GM19463 (cell line): Measurements from ENCODE around the gene ACACB.

Experiments used
- ATAC-seq: cut with Tn5 transposase; IDR thresholded peaks from one replicate; pipeline ENCODE4 v1.9.1; 2021; ENCODE audit warnings: mild to moderate bottlenecking, moderate library complexity; ENCODE audit not compliant: unreplicated experiment

ACACB gene

DNA sequence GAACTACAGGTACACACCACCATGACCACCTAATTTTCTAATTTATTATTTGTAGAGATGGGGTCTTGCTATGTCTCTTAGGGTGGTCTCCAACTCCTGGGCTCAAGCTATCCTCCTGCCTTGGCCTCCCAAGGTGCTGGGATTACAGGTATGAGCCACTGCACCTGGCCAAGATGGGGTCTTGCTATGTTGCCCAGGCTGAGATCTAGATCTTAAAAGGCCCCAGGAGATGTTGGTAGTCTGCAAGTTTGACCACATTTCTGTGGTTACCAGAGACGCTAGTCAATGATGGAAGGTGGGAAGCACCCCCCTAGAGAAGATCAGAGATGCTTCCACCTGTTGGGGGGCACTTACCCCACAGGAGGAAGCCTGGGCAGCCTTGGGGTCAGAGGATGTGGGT is 158.0 kb downstream of the ACACB start:
- no peak for ATAC-seq

DNA sequence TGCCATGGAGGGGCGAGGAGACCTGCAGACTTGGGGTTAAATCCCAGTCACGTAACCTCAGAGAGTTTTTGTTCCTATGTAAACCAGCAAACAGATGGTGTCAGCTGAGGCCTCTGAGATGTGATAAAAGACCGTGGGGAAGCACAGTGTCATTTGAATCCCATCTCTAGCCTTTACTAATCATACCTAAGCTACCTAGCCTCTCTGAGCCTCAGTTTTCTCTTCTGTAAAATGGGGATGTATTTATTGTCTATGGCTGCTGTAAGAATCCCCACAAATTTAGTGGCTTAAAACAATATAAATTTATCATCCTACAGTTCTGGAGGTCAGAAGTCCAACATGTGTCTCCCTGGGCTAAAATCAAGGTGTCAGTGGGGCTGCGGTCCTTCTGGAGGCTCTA is 158.8 kb downstream of the ACACB start:
- ATAC-seq, result no peak

DNA sequence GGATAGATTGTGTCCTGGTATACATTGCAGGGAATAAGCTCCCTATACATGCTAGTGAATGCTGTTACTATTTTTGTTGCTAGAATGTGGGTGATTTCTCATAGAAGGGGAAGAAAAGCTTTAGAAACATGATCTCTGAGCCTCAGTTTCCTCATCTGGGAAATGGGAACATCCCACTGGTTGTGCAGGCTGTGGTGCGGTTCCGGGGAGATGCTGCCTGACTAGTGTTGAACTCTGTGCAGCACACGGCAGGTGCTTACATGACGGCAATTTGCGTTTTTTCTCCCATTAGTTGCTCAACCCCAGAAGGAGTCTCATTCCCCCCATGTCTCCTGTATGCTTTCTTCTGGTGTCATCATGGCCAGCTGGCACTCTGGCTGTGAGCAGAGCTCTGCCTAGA is 159.8 kb downstream of the ACACB start:
- no peak for ATAC-seq

DNA sequence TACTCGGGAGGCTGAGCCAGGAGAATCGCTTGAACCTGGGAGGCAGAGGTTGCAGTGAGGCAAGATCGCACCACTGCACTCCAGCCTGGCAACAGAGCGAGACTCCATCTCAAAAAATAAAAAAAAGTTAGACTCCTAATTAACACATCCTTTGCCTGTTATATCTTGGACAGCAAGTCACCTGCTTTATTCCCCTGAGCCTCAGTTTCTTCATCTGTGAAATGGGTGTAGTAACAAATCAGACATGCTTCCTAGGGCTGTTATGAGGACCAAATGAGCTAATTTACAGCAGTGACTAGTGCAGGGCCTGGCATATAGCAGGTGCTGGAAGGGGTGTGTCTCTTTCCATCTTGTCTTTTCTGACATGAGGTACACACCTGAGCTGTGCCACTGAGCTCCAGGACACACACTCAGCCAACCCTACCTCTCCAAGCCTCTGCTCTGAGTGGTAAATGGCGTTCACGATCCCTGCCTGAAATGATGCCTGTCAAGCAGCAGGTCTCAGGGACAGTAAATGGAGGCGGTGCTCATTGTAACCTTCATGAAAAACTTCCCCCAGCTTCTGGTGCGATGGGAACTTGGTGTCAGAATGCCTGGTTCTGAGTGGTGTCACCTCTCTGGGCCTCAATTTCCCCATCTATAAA is 161.0 kb downstream of the ACACB start:
- ATAC-seq, result no peak

DNA sequence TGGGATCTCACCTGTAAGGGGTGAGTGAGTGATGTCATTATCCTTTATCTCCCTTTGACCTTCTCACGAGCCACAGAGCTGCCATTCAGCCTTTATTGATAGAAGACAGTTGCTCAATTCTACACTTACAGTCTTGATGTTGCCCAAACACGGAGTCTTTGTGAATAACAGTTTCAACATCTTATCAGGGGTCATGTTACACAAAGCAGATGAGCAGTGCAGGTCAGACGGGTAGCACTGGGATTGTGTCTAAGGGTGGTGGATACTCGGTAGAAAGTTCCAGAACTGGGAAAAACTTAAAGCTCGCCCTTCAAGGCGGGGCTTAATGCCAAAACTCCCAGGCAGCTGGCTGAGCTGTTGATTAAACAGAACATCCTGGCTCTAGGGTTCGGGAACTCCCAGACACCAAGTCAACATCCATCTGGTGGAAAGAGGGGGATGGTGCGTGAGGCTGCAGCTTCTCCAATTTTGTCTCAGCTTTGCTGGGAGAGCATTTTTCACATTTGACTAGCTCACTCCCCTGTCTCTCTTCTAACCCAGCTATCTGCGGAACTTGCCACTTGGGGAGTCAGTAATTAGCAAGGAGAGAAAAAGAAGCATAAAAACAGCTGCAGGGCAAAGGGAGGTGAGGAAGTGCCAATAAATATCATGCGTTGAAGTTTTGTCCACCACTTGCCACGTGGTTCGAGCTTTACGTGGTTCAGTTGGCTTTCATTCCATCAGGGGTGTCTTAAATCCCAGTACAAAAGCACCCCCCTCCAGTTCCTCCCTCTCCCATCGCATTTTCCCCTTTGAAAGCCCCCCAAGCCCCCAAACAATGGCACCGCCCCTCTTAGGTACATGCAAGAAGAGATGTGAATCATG is 161.7 kb downstream of the ACACB start:
- ATAC-seq, result no peak

DNA sequence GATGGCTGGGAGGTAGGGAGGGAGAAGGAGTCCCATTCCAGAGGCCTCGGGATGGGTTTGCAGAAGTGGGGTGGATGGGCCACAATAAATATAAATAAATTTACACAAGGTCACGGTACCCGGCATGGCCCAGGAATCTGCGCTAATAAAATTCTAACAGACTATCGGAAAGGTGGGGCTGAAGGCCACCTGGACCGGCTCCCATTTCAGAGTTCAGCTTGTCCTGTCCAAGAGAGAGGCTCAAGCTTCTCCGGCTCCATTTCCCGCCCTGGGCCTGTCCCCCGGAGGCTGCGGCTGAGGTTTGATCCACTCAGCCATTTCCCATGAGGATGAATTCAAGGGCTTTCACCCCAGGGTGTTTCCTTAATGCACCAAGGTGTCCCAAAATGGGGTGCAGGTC is 162.5 kb downstream of the ACACB start:
- no peak for ATAC-seq

DNA sequence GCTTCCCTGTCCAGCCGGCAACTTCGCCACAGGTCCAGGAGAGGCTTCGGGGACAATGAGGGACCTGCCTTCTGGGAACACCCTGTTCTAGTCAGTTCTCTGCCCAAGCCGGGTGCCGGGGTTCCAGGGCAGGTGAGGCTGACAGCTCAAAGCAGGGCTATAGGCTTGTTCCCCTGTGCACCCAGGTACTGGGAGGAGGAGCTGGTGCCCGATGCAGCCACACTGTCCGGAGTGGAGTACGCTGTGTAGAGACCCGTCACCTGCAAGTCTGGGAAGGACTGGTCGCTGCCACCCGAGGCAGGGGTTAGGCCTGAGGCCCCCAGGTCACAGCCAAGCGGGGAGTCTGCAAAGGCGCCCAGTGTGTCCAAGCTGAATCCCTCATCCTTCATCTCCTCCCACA is 163.1 kb downstream of the ACACB start:
- ATAC-seq, result no peak

DNA sequence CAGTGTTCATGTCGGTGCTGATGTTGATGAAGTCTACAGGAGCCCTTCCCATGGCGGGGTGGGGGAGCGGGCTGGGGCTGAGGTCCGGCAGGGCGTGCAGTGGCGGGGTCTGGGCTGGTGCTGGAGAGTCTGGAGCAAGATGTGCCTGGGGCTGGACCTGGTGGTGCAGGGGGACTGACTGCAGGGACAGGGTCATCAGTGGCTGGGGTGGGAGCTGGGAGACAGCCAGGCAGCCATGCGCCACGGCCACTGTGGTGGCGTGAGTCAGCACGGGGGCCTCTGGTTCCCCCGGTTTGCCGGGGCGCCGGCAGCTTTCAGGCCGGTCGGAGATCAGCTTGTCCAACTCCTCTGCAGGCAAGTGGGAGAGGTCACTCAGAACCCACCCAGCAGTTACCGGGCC is 165.1 kb downstream of the ACACB start:
- no peak for ATAC-seq

DNA sequence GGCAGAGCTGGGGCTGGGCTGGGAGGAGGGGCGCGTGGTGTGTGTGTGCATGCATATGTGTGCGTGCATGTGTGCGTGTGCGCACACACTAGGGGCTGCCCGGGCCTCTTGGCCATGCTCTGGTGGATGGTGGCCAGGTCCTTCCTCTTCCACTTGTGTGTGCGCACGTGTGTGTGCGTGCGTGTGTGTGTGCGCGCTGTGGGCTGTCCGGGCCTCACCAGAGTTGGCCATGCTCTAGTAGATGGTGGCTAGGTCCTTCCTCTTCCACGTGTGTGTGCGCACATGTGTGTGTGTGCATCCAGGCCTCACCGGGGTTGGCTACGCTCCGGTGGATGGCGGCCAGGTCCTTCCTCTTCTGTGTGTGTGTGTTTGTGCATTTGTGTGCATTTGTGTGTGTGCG is 168.0 kb downstream of the ACACB start:
- no peak for ATAC-seq

DNA sequence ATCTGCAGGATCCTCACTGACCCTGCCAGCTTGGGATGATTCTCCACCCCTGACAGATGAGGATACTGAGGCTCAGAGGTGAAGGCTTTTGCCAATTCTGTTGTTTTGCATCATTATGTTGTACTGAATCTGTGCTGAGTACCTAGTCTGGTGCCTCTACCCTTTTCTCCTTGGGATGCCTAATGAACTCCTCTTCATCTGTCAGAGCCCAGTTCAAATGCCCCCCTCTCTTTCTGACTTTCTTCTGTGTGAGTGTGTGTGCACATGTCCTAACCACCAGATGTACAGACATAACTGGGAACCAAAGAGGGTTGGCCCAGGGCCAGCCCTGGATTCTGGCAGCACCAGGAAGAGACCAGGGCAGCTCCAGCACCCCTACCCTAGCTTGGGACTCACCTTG is 169.9 kb downstream of the ACACB start:
- ATAC-seq, result no peak

DNA sequence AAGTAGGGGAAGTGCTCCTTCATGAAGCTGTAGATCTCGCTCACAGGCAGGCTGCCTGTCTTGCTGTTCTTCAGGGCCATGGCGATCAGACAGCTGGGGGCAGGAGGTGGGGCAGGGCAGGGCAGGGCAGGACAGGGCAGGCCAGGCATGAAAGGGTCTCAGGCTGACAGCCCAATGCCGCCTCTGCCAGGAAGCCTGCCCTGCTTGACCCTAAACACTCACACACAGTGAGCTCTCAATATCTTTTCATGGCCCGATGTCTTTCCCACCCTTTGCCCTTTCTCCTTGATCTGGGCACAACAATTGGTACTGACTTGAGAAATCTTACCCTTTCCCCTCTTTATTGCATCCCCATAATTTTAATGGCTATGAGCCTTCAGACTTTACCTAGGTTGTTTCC is 170.3 kb downstream of the ACACB start:
- no peak for ATAC-seq

DNA sequence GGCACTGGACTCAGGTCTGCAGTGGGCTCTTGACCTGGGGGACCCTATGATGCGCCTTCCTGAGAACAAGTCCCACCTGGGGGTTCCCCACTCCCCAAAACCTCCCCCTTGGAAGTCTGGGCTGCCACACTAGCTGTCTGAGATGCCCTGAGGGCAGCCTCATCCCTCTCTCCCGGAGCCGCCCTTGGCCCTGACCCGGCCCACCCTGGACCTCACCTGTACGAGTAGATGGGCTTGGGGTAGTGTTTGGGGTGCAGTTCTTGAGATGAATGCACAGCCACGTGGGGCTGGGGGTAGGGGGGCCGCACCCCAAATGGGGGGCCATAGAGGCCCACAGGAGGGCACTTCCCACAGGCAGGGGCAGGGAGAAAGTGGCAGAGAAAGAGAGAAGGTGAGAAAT is 170.8 kb downstream of the ACACB start:
- ATAC-seq, result no peak

DNA sequence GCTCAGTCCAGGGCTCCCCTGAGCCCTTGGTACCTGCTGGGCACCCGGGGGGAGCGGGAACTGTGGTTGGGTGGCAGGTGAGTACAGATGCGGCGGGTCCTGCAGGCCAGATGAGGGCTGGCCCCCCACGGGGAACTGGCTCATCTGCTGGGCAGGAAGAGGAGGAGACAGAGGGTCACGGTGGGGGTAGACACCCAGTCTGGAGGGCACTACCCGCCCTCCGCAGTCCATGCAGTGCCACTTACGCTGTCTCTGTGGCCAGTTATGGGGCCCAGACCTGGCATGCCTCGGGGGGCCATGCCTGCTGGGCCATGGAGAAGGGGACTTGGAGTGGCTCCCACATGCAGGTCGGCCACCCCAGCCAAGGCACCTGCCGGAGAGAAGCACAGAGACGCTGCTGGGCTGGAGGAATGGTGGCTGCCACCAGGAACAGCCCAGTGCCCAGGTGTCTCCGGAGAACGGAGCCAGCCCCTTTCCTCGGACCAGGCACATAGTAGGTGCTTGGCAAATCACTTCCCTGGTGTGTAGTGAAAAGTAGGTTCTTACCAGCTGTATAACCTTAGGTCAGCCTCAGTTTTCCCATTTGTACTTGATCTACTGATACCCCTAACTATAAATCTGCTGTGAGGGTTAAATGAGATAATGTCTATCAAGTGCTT is 171.6 kb downstream of the ACACB start:
- ATAC-seq, result no peak

DNA sequence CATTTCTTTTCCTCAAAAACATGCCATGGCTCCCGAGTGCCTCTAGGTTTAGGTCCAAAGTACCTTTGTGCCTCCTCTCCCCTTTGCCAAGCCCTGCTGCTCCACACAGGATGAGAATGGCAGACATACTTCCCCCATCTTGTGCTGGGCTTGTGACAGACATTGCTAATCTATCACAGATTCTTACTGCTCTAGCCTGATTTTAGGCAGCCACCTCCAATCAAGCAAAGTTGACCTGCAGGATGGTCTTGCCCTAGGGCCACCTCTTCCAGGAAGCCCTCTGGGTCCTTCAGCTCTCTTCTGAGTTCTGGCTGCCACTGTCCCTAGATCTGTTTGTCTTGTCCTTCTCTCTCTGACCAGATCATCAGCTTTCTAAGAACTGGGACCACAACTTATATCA is 172.2 kb downstream of the ACACB start:
- no peak for ATAC-seq

DNA sequence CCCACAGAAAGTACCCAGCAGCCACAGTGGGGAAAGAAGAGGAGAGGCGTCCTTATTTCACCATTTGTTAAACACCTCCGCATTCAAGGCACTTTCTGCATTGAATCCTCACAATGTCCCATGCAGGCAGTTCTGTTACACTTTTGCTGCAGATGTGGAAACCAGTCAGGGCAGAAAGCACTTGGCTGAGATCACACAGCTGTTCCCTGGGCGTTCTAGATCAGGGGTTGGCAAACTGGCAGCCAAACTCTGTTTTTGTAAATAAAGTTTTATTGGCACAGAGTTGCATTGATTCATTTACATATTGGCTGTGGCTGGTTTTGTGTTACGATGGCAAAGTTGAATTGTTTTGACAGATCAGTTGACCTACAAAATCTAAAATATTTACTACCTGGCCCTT is 172.6 kb downstream of the ACACB start:
- ATAC-seq, result no peak

DNA sequence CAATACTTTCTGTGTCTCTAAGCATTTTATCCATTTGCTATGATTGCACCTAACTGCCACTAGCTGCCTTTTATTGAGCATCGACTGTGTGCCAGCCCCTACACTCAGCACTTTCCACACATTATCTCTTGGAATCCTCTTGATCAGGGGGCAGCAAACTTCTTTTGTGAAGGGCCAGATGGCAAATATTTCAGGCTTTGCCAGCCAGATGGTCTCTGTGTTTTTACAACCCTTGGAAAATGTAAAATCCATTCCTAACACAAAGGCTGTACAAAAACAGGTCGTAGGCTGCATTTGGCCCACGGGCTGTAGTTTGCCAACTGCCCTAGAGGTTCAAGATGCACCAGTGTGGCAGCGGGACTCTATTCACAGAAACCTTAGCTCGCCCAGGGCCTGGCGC is 173.2 kb downstream of the ACACB start:
- ATAC-seq, result no peak

DNA sequence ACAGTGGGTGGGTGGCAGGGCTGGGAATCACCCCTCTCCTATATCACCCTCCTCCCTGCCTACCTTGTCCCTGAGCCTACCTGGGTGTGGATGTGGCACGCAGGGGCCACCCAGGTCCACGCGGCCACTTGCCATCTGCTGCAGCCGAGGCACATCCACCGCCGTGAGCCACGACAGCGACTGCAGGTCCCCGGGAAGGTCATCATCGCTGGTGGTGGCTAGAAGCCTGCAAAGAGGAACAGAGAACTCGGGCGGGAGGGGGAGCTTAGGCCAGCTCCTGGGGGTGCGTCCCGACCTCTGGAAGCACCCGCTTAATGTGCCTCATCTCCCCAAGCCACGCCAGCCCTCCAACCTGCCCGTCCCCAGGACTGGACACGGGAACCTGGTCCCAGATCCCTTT is 173.7 kb downstream of the ACACB start:
- ATAC-seq, result no peak

DNA sequence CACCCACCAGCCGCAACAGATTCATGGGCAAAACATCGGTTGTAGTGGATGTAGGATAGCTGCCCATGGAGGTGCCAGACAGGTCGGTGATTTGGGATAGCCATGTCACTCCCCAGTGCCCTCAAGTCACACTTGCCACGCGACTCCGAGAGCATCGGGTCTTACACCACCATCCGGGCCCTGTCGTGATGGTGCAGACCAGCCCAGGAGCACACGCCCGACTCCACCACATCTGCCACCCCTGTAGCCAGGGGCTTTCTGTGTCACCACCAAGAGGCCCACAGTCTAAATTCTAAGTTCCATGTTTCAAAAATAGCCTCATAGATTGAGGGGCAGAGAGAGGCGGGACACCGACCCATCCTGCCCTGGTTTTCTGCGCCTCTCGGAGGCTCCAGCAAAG is 174.7 kb downstream of the ACACB start:
- ATAC-seq, result no peak

DNA sequence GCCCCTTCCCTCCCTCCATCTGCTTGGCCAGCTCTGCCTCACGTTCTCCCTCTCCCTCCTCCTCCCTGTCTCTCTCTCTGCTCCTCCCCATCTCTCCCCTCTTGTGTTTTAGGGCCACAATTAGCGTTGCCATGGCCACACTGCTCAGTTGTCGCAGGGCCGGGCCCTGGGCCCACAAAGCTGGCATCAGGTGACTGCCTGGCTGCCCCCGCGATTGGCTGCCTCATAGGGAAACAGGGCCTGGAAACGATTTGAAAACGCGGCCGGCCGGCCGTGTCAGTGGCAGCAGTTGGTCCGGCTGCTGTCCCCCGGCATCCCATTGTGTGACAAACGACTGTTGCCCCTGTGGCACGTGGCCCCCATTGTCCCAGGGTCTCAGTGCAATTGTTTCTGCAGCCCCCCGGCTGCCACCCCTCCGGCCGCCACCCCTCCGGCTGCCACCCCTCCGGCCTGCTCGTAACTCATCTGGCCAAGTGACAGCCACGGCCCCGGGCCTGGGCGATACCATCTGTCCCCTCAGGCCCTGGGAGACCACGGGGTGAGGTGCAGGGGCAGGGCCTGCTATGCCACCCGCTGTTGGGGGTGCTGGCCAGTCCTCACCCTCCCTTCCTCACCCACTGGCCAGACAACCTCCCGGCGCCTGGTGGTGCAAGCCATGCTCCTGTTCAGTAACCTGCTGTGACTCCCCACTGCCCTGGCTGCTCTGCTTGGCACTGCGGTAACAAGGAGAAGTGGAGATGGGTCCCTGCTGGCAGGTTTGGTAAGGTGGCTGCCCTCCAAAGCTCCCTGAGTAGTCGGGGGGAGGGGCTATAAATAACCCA is 175.3 kb downstream of the ACACB start:
- ATAC-seq, result no peak

DNA sequence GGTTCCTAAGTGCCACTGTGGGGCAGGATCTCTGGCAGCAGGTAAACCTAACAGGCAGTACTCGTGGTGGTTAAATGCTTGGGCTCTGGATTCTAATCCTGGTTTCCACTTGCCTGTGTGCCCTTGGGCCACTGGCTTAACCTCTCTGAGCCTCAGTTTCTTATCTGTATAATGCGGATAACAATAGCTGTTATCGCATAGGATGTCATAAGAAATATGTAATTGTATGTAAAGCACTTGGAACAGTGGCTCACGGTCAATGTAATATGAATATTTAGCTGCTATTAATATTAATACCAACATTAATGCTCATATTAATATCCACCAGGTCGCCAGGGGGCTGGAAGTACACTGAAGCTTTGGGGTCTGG is 175.9 kb downstream of the ACACB start:
- no peak for ATAC-seq

DNA sequence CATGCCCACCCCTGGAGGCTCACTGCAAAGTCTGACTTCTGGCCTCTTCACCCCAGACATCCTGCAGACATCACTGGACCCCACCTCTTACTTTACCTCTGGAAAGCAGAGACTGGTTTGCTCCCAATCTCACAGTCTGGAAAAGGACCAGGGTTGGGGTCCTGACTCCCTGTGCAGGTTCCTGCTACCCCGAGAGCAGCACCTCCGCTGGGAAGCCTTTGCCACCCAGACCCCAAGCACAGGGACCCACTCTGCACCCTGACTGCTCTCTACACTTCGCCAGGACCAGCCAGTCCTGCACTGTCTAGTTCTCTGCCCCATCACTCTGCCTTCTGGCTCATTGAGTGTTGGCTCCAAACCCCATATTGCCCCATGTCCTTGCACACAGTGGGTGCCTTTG is 176.7 kb downstream of the ACACB start:
- ATAC-seq, result no peak
